WTC11 (cell line): ENCODE data around the gene NUDT14. TPM values are rescaled to one million over a fixed set of nuclear protein-coding genes. Genes with fewer than 3 reads are reported as not detected.

ENCODE experiments used
- ATAC-seq: fragments of 200-7000 bp; cut with Tn5 transposase; 2 replicates; pipeline ENCODE4 v1.10.0; 2021; ENCODE audit warnings: mild to moderate bottlenecking, moderate library complexity
- CTCF ChIA-PET: fragments of 300-600 bp; sonication (Branson Sonifier 250); formaldehyde crosslinking; loops from one replicate; lab custom pipeline; 2021; ENCODE audit warnings: antibody characterized with exemption; lab: Charles Lee
- POLR2A ChIA-PET: fragments of 350-600 bp; sonication (Branson Sonifier 250); formaldehyde crosslinking; loops from one replicate; lab custom pipeline; 2021; ENCODE audit warnings: antibody characterized with exemption; lab: Charles Lee
- DNase-seq: peaks from one replicate; pipeline ENCODE4 v3.0.0; 2021; ENCODE audit warnings: low spot score
- H3K27ac Mint-ChIP-seq: 2 replicates; pipeline ENCODE4 v1.8.0; 2021; ENCODE audit warnings: mixed read lengths
- H3K27me3 Mint-ChIP-seq: 2 replicates; pipeline ENCODE4 v1.8.0; 2021; ENCODE audit warnings: low read depth, mild to moderate bottlenecking, moderate library complexity, mixed read lengths
- H3K36me3 Mint-ChIP-seq: 2 replicates; pipeline ENCODE4 v1.8.0; 2021; ENCODE audit warnings: mixed read lengths
- H3K4me1 Mint-ChIP-seq: 2 replicates; pipeline ENCODE4 v1.8.0; 2022; ENCODE audit warnings: mixed read lengths
- H3K4me3 Mint-ChIP-seq: 2 replicates; pipeline ENCODE4 v1.8.0; 2021; ENCODE audit warnings: mild to moderate bottlenecking, moderate library complexity, mixed read lengths
- H3K9me3 Mint-ChIP-seq: 2 replicates; pipeline ENCODE4 v1.8.0; 2021; ENCODE audit warnings: mixed read lengths
- CBFB ChIP-seq: sonication (generic); formaldehyde crosslinking; IDR thresholded peaks from 2 replicates; pipeline ENCODE4 v1.8.1; 2022; ENCODE audit warnings: mild to moderate bottlenecking, low read depth, missing genetic modification reagents
- ETV6 ChIP-seq: sonication (generic); formaldehyde crosslinking; IDR thresholded peaks from 2 replicates; pipeline ENCODE4 v1.8.1; 2022; ENCODE audit warnings: mild to moderate bottlenecking, missing genetic modification reagents
- IRF2 ChIP-seq: sonication (generic); formaldehyde crosslinking; IDR thresholded peaks from 2 replicates; pipeline ENCODE4 v1.8.0; 2022; ENCODE audit warnings: low read depth, missing genetic modification reagents, borderline replicate concordance
- SMAD4 ChIP-seq: sonication (generic); formaldehyde crosslinking; IDR thresholded peaks from 2 replicates; pipeline ENCODE4 v1.8.0; 2022; ENCODE audit warnings: mild to moderate bottlenecking, missing genetic modification reagents
- TP53 ChIP-seq: sonication (generic); formaldehyde crosslinking; IDR thresholded peaks from 2 replicates; pipeline ENCODE4 v1.8.1; 2023; ENCODE audit warnings: mild to moderate bottlenecking, missing genetic modification reagents
- ZNF263 ChIP-seq: sonication (generic); formaldehyde crosslinking; IDR thresholded peaks from 2 replicates; pipeline ENCODE4 v1.8.1; 2022; ENCODE audit warnings: low read depth, mild to moderate bottlenecking, moderate library complexity, missing genetic modification reagents
- total RNA-seq: library from RNA; stranded (reverse); gene quantifications from 3 replicates; pipeline ENCODE4 v1.2.3, GENCODE V29; 2021
- TF ChIP-seq, protein P1 (sequence below): sonication (generic); formaldehyde crosslinking; IDR thresholded peaks from 2 replicates; pipeline ENCODE4 v1.8.0; 2022; ENCODE audit warnings: mild to moderate bottlenecking, missing genetic modification reagents
- TF ChIP-seq, protein P2 (sequence below): fragments of 250-450 bp; sonication (Bioruptor Pico); IDR thresholded peaks from 2 replicates; pipeline ENCODE4 v1.9.0; 2021; ENCODE audit warnings: moderate library complexity, mild to moderate bottlenecking, inconsistent platforms, borderline replicate concordance
- TF ChIP-seq, protein P3 (sequence below): sonication (generic); formaldehyde crosslinking; IDR thresholded peaks from 2 replicates; pipeline ENCODE4 v1.8.0; 2022; ENCODE audit warnings: mild to moderate bottlenecking, missing genetic modification reagents
- TF ChIP-seq, protein P4 (sequence below): sonication (generic); formaldehyde crosslinking; IDR thresholded peaks from 2 replicates; pipeline ENCODE4 v1.8.1; 2023; ENCODE audit warnings: mild to moderate bottlenecking, missing genetic modification reagents
- TF ChIP-seq, protein P5 (sequence below): fragments of 250-450 bp; sonication (Bioruptor Pico); IDR thresholded peaks from 2 replicates; pipeline ENCODE4 v1.9.0; 2021; ENCODE audit warnings: mild to moderate bottlenecking
- TF ChIP-seq, protein P6 (sequence below): fragments of 250-450 bp; sonication (Bioruptor Pico); IDR thresholded peaks from 2 replicates; pipeline ENCODE4 v1.9.0; 2021; ENCODE audit warnings: mild to moderate bottlenecking, borderline replicate concordance

Gene NUDT14
- total RNA-seq, 1 experiment from 2014 or later = 35.4 TPM

DNA sequence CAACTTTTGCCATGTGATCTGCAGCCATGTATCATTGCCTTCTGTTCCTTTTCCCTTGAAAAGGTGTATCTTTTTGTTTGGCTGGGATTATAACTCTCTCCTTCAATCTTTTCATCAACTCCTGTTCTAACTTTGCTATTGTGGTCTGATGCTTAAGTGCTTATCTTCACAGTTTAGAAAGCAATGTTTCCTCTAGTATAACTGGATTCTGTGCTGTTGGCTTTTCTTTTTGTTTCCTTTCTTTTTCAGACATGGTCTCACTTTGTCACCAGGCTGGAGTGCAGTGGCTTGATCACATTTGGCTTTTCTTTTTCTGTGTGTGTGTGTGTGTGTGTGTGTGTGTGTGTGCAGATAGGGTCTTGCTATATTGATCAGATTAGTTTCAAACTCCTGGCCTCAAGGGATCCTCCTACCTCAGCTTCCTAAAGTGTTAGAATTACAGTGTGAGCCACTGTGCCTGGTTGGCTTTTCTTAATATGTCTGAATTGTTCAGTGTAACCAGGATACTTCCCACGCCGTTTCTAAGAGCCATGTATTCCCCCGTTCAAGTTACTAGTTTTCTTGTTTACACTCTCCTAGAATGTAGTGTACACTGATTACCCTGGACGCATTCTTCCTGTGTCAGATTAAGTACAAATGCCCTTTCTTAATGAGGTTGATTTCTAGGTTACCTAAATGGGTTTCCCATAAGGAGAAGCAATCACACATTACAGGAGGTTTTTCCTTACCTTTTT is 48.0 kb downstream of the NUDT14 start:
- no peak overlapping the region for H3K27ac Mint-ChIP-seq
- DNase-seq (no peak), ATAC-seq (no peak)
- CTCF ChIA-PET = no interaction called here
- POLR2A ChIA-PET = no interaction called here
- peaks cover 7% of the 10 kb centered on the region for H3K27me3 Mint-ChIP-seq
- no peaks in the 10 kb centered on the region for H3K36me3 Mint-ChIP-seq
- TF ChIP-seq CBFB (CRISPR knock-in tag) (no peak), TP53 (no peak)
- H3K4me1 Mint-ChIP-seq = no peaks in the 10 kb centered on the region
- H3K9me3 Mint-ChIP-seq = peaks cover 20% of the 10 kb centered on the region
- no peak overlapping the region for H3K4me3 Mint-ChIP-seq

DNA sequence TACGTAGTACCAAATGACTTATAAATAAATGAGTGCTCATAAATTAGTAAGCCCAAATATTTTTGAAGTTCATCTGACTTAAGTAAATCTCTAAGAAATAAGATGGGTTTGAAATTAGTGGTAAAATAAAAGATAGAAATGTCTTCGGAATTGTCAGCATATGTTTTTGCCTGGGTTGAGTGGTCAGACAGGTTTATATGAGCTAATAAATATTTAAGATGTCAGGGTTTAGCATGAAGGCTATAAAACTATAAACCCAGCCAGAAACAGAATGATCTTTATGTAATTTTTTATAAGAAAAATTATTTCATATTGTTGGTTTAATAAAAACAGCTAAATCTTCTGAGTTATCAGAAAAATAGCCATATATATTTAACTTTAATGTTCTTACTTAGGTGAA is 49.9 kb downstream of the NUDT14 start:
- Mint-ChIP-seq H3K4me3 (no peak overlapping the region), H3K4me1 (no peaks in the 10 kb centered on the region), H3K27me3 (peaks cover 7% of the 10 kb centered on the region), H3K27ac (no peak overlapping the region), H3K36me3 (no peaks in the 10 kb centered on the region), H3K9me3 (peaks cover 20% of the 10 kb centered on the region)
- POLR2A ChIA-PET = no interaction called here
- ATAC-seq (no peak), DNase-seq (no peak)
- TF ChIP-seq, protein P1, sequence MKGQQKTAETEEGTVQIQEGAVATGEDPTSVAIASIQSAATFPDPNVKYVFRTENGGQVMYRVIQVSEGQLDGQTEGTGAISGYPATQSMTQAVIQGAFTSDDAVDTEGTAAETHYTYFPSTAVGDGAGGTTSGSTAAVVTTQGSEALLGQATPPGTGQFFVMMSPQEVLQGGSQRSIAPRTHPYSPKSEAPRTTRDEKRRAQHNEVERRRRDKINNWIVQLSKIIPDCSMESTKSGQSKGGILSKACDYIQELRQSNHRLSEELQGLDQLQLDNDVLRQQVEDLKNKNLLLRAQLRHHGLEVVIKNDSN = no peak
- TF ChIP-seq, protein P2, sequence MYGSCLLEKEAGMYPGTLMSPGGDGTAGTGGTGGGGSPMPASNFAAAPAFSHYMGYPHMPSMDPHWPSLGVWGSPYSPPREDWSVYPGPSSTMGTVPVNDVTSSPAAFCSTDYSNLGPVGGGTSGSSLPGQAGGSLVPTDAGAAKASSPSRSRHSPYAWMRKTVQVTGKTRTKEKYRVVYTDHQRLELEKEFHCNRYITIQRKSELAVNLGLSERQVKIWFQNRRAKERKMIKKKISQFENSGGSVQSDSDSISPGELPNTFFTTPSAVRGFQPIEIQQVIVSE (CRISPR knock-in tag) = no peak
- TF ChIP-seq, protein P3, sequence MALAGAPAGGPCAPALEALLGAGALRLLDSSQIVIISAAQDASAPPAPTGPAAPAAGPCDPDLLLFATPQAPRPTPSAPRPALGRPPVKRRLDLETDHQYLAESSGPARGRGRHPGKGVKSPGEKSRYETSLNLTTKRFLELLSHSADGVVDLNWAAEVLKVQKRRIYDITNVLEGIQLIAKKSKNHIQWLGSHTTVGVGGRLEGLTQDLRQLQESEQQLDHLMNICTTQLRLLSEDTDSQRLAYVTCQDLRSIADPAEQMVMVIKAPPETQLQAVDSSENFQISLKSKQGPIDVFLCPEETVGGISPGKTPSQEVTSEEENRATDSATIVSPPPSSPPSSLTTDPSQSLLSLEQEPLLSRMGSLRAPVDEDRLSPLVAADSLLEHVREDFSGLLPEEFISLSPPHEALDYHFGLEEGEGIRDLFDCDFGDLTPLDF (CRISPR knock-in tag) = no peak
- TF ChIP-seq SMAD4 (no peak), ETV6 (CRISPR knock-in tag) (no peak)
- TF ChIP-seq, protein P4, sequence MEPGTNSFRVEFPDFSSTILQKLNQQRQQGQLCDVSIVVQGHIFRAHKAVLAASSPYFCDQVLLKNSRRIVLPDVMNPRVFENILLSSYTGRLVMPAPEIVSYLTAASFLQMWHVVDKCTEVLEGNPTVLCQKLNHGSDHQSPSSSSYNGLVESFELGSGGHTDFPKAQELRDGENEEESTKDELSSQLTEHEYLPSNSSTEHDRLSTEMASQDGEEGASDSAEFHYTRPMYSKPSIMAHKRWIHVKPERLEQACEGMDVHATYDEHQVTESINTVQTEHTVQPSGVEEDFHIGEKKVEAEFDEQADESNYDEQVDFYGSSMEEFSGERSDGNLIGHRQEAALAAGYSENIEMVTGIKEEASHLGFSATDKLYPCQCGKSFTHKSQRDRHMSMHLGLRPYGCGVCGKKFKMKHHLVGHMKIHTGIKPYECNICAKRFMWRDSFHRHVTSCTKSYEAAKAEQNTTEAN = no peak
- CTCF ChIA-PET = interaction anchor here (0.6 kb wide), 1 partner anchor 23 kb away, joined by 3 read pairs; no protein-coding TSS in a partner anchor

DNA sequence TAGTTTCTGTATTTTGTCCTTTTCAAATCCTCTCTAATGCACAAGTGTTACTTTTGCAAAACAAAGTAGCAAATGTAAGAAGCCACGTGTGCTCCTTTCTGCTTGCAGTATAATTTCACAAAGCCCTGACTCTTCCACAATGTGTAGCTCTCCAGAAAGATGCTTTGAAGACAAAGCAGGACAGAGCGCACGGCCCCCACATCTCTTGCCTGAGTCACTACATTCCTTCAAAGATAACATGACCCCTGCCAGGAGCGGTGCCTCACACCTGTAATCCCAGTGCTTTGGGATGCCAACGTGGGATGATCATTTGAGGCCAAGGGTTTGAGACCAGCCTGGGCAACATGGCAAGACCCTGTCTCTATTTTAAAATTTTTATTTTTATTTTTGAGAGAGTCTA is 53.1 kb downstream of the NUDT14 start:
- ChIA-PET POLR2A (interaction anchor here (0.9 kb wide), 1 partner anchor 40 kb away, joined by 6 read pairs; the partner anchor contains the start of gene JAG2), CTCF (no interaction called here)
- H3K9me3 Mint-ChIP-seq = peaks cover 16% of the 10 kb centered on the region
- 0 out of 2 replicates have a peak, but pooled peaks cover 3% of the 10 kb centered on the region for H3K4me1 Mint-ChIP-seq
- ATAC-seq (no peak), DNase-seq (no peak)
- H3K4me3 Mint-ChIP-seq = no peak overlapping the region
- no peak overlapping the region for H3K27ac Mint-ChIP-seq
- no peaks in the 10 kb centered on the region for H3K36me3 Mint-ChIP-seq
- TF ChIP-seq ZNF263 = no peak
- TF ChIP-seq, protein P5, sequence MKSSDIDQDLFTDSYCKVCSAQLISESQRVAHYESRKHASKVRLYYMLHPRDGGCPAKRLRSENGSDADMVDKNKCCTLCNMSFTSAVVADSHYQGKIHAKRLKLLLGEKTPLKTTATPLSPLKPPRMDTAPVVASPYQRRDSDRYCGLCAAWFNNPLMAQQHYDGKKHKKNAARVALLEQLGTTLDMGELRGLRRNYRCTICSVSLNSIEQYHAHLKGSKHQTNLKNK (CRISPR knock-in tag) = no peak
- TF ChIP-seq, protein P6, sequence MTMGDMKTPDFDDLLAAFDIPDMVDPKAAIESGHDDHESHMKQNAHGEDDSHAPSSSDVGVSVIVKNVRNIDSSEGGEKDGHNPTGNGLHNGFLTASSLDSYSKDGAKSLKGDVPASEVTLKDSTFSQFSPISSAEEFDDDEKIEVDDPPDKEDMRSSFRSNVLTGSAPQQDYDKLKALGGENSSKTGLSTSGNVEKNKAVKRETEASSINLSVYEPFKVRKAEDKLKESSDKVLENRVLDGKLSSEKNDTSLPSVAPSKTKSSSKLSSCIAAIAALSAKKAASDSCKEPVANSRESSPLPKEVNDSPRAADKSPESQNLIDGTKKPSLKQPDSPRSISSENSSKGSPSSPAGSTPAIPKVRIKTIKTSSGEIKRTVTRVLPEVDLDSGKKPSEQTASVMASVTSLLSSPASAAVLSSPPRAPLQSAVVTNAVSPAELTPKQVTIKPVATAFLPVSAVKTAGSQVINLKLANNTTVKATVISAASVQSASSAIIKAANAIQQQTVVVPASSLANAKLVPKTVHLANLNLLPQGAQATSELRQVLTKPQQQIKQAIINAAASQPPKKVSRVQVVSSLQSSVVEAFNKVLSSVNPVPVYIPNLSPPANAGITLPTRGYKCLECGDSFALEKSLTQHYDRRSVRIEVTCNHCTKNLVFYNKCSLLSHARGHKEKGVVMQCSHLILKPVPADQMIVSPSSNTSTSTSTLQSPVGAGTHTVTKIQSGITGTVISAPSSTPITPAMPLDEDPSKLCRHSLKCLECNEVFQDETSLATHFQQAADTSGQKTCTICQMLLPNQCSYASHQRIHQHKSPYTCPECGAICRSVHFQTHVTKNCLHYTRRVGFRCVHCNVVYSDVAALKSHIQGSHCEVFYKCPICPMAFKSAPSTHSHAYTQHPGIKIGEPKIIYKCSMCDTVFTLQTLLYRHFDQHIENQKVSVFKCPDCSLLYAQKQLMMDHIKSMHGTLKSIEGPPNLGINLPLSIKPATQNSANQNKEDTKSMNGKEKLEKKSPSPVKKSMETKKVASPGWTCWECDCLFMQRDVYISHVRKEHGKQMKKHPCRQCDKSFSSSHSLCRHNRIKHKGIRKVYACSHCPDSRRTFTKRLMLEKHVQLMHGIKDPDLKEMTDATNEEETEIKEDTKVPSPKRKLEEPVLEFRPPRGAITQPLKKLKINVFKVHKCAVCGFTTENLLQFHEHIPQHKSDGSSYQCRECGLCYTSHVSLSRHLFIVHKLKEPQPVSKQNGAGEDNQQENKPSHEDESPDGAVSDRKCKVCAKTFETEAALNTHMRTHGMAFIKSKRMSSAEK (CRISPR knock-in tag) = no peak
- TF ChIP-seq IRF2 = no peak
- H3K27me3 Mint-ChIP-seq = peaks cover 7% of the 10 kb centered on the region
